Hematopoietic multipotent progenitor cell treated with erythropoietin and hydrocortisone succinate and interleukin-3 and kit ligand, for 8 days (in vitro differentiated cells): Measurements from ENCODE around the gene RSPH6A.

Experiments
- DNase-seq: peaks from one replicate; pipeline ENCODE4 v3.0.0-alpha.2; 2015

The RSPH6A gene

DNA sequence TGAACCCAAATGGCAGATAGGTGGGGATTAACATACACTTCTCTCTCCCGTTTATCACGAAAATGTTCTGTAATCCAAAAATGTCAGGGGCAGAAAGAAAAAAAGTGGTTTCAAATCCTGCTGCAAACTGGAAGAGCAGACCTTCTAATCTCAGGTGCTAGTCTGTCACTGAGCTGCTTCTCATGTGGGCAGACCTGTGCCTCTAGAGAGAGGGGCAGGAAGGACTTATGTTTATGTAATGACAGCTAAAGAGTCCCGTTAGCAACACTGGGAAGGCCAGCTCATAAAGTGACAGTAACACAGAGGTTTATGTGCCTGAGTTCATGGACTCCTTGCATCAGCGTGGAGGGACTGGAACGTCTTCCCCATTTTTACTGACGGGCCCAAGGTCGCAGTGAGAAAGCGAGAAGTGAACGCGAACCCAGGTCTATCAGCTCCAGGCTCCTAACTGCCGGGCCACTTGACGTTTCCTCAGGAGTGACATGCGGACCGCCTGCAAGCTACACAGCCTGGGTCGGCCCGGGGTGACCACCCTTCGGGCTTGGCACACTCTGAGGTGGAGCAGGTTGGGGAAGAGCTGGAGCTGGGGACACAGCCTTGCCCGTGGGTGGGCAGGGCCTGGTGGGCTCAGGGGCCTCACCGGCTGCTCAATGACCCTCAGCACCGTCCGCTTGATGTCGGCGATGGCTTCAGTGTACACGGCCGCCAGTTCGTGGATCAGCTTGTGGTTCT is 9.6 kb upstream of the RSPH6A start:
- DNase-seq, result no peak

DNA sequence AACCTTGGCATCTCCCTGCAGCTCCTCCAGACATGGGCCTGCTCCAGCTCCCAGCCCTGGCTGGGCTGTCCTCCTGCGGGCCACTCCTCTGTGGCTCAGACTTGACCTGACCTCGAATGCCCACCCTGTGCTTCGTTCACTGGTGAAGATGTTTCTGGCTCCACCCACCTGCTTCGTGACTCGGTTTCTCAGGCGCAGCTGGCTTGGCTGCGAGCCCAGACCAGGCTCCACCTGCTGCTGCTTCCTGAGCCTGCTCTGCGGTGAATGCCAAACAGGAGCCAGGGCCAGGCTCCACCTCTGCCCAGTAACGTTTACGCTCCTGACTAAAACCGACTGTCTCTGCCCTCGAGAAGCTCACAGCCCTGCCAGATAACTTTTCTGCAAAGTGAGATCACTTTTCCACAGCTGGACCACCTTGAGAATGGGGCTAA is 8.9 kb upstream of the RSPH6A start:
- DNase-seq, result no peak

DNA sequence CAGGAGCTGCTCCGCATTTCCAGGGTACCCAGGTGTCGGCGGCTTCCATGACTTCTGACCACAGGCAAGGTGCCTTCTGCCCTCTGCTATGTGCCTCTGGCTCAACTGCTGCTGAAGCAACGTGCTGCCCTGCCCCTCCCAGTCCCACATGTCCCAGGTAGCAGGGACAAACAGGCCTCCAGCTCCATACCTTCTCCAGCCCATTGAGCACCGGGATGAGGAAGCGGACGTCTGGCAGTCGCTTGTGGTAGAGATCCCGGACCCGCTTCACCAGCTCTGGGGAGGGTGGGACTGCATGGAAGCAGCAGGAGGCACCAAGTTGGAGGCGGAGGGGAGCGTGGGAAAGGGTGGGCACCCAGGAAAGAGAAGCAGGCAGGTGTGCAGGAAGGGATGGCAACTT is 8.1 kb upstream of the RSPH6A start:
- no peak for DNase-seq

- no peak for DNase-seq
Measured at GRCh38 chr19:45822716-45823115, 7.6 kb upstream of the RSPH6A start.

DNA sequence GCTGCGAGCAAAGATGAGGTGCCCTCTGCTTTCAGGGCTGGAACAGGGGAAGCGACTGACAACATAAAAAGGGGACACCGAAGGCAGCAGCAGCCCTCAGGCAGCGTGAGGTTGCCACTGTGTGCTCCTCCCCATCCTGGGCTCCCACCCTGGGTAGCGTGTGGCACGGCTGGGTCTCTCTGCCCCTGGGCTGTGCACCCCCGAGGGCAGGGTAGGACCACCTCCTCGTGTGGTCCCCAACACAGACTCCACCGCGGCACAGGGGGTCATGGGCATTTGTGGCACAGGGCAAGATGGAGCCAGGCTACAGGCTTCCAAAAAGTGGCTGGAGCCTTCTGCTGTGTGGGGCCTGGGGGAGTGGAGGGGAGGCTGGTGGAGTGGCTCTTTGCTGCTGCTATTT is 6.5 kb upstream of the RSPH6A start:
- DNase-seq, result no peak

GRCh38 chr19:45821103-45821521 is 6.0 kb upstream of the RSPH6A start:
- DNase-seq, result no peak

DNA sequence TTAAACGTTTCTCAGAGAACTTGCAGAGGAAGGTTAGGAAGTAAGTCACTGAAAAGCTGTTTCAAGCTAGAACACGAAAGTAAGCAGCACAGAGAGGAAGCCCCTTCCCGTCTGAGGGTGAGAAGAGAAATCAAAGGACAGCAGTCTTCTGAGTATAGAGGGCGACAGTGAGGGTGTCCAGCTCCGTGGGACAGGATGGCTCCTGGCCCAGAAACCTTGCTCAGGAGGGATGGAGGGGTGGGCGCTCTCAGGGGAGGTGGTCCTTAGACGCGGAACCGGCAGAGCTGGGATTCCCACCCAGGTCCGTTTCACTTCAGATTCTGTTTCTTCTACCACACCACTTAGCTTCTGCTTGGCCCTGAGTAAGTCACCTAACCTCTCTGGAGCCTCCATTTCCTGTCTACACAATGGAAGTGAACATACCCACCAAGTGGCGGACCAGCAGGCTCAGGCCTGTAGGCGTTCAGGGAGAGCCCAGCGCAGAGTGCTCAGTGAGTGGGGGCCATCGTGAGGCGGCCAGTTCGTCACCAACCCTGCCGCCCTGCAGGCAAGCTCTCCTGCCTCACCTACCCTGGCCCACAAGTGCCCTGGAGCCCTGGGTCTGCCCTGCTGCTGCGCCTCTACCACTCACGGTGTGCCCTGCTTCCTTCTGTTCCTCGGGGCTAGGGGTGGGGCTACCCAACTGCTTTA is 5.5 kb upstream of the RSPH6A start:
- DNase-seq, result no peak

GRCh38 chr19:45819769-45820168 is 4.7 kb upstream of the RSPH6A start:
- no peak for DNase-seq

- no peak for DNase-seq
Measured at GRCh38 chr19:45817725-45818301, 2.7 kb upstream of the RSPH6A start.

DNA sequence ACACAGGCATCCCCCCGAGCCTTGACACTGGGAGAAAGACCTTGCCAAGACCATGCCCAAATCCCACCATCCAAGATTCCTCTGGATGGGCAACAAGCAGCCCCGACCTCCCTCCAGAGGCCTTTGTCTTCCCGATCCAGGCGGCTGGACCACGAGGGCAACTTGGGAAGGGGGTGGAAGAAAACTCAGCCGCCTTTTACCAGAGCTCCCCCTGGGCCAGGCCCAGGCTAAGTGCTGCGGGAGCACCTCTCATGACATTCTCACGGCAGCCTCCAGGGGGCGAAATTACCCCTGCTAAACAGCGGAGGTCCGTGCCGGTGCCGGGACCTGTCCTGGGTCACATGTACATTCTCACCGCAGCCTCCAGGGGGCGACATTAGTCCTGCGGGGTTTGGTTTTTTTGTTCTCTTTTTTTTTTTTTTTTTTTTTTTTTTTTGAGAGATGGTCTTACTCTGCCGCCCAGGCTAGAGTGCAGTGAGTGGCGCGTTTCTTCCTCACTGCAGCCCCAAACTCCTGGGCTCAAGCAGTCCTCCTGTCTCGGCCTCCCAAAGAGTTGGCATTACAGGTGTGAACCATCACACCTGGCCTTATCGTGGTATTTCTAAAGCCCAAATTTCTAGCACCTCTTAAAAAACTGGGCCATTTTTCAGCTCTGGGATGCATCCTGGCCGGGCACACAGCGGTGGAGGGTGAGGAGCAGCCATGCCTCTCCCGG is 2.1 kb upstream of the RSPH6A start:
- peak; percentile 94 for DNase-seq

- DNase-seq, result no peak
Measured at GRCh38 chr19:45816236-45817009, 1.3 kb upstream of the RSPH6A start.

GRCh38 chr19:45815481-45816216 is 541 bp upstream of the RSPH6A start:
- DNase-seq, result no peak

- no peak for DNase-seq
Measured at GRCh38 chr19:45814166-45814780, 835 bp downstream of the RSPH6A start.

DNA sequence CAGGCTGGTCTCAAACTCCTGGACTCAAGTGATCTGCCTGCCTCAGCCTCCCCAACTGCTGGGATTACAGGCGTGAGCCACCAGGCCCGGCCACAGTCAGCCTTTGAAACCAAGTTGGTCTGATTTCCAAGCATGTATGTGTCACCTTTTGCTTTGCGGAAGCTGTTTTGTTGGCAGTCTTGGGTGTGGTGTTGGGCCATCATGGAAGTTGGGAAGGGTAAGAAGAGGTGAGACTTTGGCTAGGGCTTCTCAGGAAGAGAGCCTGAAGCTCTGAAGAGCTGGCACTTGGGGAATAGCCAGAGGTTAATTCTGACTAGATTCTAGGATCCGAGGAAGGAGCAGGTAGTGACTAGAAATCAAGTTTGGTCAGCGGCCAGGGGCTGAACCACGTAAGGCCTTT is 2.8 kb downstream of the RSPH6A start:
- no peak for DNase-seq

DNA sequence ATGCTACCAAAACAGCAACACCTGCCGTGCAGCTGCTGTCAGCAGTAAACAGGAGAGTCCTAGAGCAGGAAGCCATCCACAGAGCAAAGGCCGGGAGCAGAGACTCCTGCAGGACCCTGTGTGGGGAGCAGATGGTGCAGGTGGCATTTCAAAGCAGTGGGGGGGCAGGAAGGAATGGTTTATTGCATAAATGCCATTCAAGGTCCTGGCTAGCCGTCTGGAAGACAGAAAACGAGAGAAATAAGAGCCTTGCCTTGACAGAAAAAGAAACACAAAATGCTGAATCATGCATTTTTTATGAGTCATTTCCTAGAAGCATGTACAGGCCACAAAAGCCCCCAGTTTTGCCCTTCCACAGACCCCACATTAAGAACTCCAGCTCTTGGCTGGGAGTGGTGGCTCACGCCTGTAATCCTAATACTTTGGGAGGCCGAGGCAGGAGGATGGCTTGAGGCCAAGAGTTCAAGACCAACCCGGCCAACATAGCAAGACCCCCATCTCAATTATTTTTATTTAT is 5.4 kb downstream of the RSPH6A start:
- peak; percentile 52 for DNase-seq

DNA sequence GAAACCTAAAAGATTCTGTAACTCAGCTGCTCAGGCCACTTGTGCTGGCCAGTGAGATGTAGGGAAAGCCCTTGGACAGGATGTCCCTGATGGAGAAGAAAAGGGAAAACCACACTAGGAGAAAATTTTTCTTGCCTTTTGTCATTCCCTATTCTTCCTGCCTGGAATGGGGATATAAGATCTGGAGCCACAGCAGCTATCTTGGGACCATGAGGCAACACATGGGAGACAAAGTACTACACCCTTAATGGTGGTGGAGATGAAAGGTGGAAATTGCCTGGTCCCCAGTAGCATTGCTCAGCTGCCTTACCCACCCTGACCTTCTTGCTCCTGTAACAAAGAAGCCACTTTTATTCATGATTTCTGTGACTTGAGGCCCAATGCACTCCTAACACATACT is 9.4 kb downstream of the RSPH6A start:
- no peak for DNase-seq

DNA sequence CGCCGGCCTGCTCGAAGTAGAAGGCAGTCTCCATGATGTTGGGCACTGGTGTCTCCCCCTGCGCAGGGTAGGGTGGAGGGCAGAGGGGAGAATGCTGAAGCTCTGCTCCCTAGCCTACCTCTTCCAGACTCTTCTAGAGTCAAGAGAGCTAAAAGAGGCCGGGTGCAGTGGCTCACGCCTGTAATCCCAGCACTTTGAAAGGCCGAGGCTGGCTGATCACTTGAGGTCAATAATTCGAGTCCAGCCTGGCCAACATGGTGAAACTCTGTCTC is 10.2 kb downstream of the RSPH6A start:
- DNase-seq, result no peak

DNA sequence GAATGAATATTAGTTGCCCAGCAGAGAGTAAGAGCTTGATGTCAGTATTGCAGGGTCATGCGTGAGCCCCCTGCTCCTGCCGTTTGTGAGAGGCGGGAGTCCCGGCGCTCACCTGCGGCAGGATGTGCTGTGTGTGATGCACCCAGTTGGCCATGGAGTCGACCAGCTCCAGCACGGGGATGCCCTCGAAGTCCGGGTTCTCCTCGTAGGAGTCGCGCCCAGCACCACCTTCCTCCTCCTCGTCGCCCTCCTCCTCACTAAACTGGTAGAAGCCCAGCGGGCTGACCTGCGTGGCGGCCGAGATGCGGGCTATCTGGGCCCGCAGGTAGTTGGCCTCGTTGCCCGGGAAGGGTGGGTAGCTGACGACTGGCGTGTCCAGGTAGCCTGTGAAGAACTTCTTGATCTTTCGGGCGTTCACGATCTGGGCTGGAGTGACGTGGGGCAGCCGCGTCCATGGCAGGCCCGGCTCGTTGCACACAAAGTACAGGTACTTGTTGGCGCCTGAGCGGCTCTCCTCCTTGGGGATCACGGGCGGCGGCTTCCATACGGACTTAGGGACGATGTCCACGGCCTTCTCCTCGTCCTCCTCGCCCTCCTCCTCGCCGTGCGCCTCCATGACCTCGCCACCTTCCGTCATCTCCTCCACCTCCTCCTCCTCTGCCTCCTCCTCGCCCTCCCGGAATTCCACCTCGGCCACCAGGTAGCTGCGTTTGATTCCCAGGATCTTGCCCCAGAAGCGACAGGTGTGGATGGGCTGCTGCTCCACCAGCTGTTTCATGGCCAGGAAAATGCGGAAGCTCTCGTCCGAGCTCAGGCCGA is 10.8 kb downstream of the RSPH6A start:
- no peak for DNase-seq

- no peak for DNase-seq
Measured at GRCh38 chr19:45801603-45802175, 13.4 kb downstream of the RSPH6A start.

- no peak for DNase-seq
Measured at GRCh38 chr19:45800070-45800553, 15.0 kb downstream of the RSPH6A start.
